ENCODE data around the gene RUFY1.
"Not testable (repeated sequence)": the region's sequence is repeated elsewhere in the genome, so short reads cannot be mapped to it uniquely, and the experiment has no call there.

RUFY1 gene

DNA sequence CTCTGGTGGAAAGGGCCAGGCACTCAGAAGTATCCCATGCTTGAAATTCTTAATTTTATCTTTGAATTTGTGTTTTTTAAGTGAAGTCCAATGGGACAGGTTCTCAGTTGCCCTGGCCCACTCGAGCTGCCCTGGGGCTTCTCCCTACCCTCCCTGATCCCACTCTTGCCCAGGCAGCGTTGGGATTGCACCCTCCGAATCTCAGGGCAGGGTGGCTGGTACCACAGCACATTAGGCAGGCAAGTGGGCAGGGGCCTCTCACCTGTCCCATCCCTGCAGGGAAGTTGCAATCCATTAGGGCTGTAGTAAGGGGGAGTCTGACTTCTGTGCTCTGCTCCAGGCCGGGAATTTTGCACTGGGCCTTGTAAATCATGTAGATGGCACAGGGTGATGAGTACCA, 2.7 kb downstream of the RUFY1 start:
- DNase-seq (ENCODE audit: low read depth): no peak
- no peak overlapping the region for H3K4me3 ChIP-seq (ENCODE audit: control insufficient read depth, low read depth, low read length)
- TF ChIP-seq, protein P1, sequence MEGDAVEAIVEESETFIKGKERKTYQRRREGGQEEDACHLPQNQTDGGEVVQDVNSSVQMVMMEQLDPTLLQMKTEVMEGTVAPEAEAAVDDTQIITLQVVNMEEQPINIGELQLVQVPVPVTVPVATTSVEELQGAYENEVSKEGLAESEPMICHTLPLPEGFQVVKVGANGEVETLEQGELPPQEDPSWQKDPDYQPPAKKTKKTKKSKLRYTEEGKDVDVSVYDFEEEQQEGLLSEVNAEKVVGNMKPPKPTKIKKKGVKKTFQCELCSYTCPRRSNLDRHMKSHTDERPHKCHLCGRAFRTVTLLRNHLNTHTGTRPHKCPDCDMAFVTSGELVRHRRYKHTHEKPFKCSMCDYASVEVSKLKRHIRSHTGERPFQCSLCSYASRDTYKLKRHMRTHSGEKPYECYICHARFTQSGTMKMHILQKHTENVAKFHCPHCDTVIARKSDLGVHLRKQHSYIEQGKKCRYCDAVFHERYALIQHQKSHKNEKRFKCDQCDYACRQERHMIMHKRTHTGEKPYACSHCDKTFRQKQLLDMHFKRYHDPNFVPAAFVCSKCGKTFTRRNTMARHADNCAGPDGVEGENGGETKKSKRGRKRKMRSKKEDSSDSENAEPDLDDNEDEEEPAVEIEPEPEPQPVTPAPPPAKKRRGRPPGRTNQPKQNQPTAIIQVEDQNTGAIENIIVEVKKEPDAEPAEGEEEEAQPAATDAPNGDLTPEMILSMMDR (IDR thresholded peaks at IDR 0.05; ENCODE audit: control insufficient read depth, insufficient read depth, low read depth, low read length, missing control alignments): no peak

DNA sequence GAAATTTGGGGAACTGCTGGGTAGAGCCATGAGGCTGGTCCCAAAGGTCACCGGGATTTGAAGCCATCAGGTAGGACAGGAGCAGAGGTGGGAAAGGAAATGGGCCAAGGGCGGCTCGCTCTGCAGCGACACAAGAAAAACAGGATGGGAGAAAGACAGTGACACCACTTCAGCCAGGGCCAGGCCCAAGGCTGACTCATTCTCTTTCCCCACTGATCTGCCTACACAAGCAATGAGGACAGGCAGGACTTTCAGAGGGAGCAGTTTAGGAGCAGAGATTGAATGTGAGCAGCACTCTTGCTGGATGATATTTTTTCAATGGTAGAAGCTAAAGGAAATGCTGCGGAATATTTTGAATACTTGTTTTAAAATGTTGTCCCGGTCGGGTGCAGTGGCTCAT, 3.5 kb downstream of the RUFY1 start:
- TF ChIP-seq, protein P1 (IDR thresholded peaks at IDR 0.05; ENCODE audit: control insufficient read depth, insufficient read depth, low read depth, low read length, missing control alignments): no peak
- no peak for DNase-seq (ENCODE audit: low read depth)
- H3K4me3 ChIP-seq (ENCODE audit: control insufficient read depth, low read depth, low read length): no peak overlapping the region

DNA sequence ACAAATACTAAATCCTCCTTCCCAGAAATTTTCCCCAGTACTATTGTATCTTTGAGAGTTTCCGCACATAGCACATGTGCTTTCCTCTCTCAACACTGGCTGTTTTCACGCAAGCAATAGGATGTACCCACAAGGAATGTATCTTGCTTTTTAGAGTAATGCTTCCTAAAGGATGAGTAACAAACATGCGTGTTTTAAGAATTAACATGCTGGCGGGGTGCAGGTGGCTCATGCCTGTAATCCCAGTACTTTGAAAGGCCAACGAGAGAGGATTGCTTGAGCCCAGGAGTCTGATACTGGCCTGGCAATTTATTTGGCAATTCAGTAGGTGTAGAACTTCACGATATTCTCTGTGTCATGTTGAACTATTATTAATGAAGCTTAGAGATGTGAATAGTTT, 4.6 kb downstream of the RUFY1 start:
- no peak for DNase-seq (ENCODE audit: low read depth)
- TF ChIP-seq, protein P1 (IDR thresholded peaks at IDR 0.05; ENCODE audit: control insufficient read depth, insufficient read depth, low read depth, low read length, missing control alignments): no peak
- H3K4me3 ChIP-seq (ENCODE audit: control insufficient read depth, low read depth, low read length): no peak overlapping the region

DNA sequence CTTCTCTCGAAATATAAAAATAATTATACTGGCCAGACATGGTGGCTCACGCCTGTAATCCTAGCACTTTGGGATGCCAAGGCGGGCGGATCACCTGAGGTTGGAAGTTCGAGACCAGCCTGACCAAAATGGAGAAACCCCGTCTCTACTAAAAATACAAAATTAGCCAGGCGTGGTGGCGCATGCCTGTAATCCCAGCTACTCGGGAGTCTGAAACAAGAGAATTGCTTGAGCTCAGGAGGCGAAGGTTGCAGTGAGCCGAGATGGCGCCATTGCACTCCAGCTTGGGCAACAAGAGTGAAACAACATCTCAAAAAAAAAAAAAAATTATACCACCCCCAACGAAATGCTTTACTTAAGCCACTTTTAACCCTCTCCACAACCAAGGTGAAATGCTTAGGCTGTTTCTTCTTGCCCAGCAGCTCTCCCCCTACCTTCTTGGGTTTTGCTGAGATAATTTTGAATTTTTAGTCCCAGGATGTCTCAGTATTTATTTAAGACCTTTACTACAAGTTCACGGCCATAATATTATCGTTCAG, 8.0 kb downstream of the RUFY1 start:
- DNase-seq (ENCODE audit: low read depth); H3K4me3 ChIP-seq (ENCODE audit: control insufficient read depth, low read depth, low read length): not testable (repeated sequence)

DNA sequence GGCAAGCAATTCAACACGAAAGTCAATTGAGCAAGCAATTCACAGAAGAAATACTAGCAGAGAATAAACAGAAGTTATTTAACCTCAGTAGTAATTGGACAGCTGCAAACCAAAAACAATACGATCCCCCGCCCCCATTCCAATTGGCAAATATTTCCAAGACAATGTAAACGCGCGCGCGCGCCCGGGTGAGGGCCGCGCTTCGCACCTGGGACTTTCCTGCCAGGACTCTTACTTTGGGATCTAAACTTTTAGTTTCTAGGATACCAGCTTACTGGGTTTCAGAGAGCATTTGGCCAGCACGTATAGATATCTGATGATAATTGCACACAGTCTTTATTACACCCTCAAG, 8.6 kb downstream of the RUFY1 start:
- TF ChIP-seq, protein P1 (IDR thresholded peaks at IDR 0.05; ENCODE audit: control insufficient read depth, insufficient read depth, low read depth, low read length, missing control alignments): no peak
- peak overlapping the region; percentile 85 for H3K4me3 ChIP-seq (ENCODE audit: control insufficient read depth, low read depth, low read length)
- DNase-seq (ENCODE audit: low read depth): no peak

DNA sequence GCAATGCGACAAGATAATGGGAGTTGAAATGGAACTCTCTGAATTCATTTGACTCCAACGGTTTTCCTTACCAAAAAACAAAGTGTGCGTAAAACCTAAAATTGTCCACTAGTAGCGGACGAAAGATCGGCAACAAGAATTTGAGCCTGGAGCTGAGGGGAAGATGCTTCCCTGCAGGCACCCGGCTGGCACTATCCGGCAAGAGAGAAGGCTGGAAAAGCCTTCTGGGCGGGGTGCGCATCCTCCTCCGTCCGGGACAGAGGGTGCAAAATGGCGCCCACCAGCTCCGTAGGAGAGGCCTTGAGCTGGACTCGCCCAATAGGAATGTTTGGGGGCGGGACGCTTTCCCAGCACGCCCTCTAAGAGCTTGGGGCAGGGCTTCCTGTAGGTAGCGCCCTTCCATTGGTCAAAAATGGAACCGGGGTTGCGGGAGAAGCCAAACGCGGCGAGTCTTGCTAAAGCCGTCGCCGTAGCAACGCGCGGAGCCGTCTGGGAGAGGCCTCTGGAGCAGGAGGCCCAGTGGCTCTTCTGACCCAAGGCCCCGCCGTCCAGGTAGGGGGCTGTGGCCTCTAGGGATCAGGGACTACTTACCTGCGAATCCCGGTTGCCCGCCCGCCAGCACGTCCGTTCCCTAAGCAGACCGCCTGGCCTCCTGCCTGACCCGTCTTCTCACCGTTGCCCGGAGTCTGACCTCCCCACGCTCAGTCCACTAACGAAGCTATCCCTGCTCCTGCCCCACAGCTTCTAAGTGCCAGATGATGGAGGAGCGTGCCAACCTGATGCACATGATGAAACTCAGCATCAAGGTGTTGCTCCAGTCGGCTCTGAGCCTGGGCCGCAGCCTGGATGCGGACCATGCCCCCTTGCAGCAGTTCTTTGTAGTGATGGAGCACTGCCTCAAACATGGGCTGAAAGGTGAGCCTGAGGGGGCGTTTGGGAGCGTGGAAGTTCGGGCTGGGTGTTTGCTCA, 9.2 kb downstream of the RUFY1 start:
- TF ChIP-seq, protein P1 (IDR thresholded peaks at IDR 0.05; ENCODE audit: control insufficient read depth, insufficient read depth, low read depth, low read length, missing control alignments): no peak
- peak overlapping the region; percentile 85 for H3K4me3 ChIP-seq (ENCODE audit: control insufficient read depth, low read depth, low read length)
- peak; percentile 96 for DNase-seq (ENCODE audit: low read depth)

DNA sequence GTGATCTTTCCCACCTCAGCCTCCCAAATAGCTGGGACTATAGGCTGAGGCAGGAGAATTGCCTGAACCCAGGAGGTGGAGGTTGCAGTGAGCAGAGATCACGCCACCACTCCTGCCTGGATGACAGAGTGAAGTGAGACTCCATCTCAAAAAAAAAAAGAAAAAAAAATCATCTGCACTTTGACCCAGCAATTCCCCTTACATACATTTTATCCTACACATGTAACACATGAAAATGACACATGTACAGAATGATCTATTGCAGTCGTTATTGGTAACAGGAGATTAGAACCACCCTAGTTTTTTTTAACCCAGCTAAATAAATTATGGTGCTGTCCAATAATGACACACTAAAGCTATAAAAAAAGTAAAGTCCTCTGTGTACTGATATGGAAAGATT, 14.2 kb downstream of the RUFY1 start:
- no peak for DNase-seq (ENCODE audit: low read depth)
- TF ChIP-seq, protein P1 (IDR thresholded peaks at IDR 0.05; ENCODE audit: control insufficient read depth, insufficient read depth, low read depth, low read length, missing control alignments): no peak
- no peak overlapping the region for H3K4me3 ChIP-seq (ENCODE audit: control insufficient read depth, low read depth, low read length)
